Retinal pigment epithelial cell (primary cell): Measurements from ENCODE around the gene REC114.

ENCODE experiments used
- DNase-seq: peaks from one replicate; pipeline ENCODE4 v3.0.0-alpha.2; 2010; ENCODE audit warnings: low read depth
- H3K4me3 ChIP-seq: 2 replicates; pipeline ENCODE4 v1.5.1; 2011; ENCODE audit warnings: mild to moderate bottlenecking, low read length, control low read depth, moderate library complexity
- TF ChIP-seq, protein P1 (sequence below): conservative IDR thresholded peaks from 2 replicates; pipeline ENCODE4 v1.5.1; 2011; ENCODE audit warnings: low read depth, low read length, control low read depth, inconsistent platforms

Gene REC114

DNA sequence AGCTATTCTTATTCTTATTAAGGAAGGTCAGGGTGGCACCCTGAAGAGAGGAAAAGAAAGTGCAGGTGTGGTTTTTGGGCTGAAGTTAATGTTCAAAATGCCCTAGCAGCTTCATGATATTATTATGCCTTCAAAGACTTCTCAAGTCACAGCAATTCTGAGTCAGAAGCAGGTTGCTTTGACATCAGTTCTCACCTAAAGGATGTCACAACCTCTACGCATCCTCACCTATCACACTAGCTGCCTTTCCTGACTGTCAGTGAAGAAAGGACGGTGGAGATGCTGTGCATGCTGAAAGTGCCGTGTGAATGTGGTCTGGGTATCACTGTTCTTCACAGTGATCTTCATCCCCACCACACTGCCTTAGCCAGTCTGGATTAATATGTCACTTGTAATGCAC is 140.6 kb downstream of the REC114 start:
- TF ChIP-seq, protein P1, sequence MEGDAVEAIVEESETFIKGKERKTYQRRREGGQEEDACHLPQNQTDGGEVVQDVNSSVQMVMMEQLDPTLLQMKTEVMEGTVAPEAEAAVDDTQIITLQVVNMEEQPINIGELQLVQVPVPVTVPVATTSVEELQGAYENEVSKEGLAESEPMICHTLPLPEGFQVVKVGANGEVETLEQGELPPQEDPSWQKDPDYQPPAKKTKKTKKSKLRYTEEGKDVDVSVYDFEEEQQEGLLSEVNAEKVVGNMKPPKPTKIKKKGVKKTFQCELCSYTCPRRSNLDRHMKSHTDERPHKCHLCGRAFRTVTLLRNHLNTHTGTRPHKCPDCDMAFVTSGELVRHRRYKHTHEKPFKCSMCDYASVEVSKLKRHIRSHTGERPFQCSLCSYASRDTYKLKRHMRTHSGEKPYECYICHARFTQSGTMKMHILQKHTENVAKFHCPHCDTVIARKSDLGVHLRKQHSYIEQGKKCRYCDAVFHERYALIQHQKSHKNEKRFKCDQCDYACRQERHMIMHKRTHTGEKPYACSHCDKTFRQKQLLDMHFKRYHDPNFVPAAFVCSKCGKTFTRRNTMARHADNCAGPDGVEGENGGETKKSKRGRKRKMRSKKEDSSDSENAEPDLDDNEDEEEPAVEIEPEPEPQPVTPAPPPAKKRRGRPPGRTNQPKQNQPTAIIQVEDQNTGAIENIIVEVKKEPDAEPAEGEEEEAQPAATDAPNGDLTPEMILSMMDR = no peak
- no peak for DNase-seq
- no peak overlapping the region for H3K4me3 ChIP-seq

DNA sequence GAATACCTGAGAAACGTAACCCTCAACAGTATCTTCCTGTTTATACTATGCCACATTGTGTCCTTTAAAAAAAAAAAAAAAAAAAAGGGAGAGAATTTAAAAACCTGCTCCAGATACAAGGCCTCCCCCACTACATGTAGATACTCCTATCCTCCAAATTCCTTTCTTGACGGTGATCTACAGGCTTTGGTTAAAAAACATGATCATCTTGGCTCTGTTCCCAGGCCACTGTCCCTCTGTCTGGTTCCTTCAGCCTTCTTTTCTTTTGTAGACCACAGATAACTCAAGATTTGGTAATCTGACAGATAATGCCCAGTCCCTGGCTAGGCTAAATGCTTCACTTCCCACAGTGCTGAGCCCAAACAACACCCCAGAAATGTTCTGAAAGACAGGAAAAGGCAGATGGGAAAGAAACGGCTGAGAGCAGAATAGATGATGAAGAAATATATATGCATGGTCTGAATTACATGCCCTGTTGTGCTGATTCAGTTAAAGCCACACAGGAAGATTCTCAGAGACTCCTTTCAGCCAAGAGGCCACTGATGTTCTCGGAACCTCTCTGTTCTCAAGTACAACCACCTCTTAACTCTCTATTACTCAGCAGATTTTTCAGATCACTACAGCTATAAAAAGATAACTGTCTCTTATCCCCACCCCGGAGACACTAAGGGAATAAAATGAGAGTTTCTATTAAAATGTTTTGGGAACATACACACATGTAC is 141.9 kb downstream of the REC114 start:
- no peak overlapping the region for H3K4me3 ChIP-seq
- no peak for DNase-seq
- TF ChIP-seq, protein P1 = no peak

DNA sequence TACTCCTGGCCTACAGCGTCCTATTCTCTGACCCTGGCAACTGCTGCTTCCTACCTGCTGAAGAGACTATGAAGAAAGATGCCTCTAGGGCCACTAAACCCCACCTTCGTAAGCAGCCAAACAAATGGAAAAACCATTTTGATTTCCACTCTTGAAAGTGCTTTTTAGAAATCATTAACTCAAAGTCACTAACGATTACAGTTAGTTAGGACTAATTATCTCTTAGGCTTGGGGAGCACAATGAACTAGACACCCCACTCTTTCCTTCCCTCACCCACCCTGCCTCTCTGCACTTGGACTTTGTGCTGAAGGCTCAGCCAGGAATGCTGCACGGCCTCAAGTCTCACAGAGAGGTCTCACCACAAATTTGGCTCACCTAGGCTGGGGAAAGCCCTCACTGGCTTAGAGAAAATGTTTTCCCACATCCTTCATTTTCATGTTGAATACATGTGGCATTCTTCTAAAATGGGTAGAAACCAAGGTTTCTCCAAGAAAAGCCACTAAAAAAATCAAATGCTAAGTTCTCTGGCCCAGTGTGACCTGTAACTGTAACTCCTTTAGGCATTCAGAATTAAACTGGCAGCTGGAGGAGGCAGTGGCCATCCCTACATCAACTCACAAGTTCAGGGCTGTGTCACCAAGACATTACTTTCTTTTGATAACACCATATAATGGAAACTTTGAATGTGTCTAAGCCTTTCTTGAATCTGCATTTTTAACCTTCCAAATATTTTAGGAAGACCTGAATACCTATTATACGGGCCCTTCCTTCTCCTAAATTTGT is 143.1 kb downstream of the REC114 start:
- no peak overlapping the region for H3K4me3 ChIP-seq
- TF ChIP-seq, protein P1 = no peak
- DNase-seq = no peak

DNA sequence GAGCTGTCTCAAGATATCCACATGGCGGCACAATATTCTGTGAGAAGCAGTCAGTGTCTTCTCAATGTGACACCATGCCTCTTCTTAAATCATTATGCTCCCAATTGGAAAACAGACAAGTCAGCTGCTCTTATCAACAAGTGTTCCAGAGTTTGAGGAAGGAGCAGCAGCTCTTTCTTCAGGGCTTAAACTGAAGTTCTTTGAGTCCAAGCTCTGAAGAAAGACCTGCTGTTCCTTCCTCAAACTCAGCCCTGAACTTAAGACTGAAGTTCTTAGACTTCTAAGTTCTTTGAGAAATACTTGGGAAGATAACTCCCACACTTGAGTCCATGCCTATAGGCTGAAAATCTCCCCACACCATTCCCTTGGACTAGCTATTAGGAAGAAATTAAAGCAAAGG is 146.8 kb downstream of the REC114 start:
- H3K4me3 ChIP-seq = no peak overlapping the region
- no peak for DNase-seq
- TF ChIP-seq, protein P1 = no peak

DNA sequence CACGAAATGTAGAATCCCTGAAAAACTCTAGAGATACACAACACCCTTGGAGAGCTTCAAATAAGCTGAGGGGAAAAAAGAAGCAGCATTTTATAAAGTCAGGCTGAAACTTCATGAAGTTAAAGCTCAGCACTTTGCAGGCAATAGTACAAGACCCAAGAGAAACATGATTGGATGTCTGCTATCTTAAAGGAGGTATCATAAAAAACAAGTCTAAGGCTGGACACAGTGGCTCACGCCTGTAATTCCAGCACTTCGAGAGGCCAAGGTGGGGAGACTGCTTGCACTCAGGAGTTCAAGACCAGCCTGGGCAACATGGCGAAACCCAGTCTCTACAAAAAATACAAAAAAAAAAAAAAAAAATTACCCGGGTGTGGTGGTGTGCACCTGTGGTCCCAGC is 147.3 kb downstream of the REC114 start:
- no peak for DNase-seq
- H3K4me3 ChIP-seq = no peak overlapping the region
- TF ChIP-seq, protein P1 = no peak

DNA sequence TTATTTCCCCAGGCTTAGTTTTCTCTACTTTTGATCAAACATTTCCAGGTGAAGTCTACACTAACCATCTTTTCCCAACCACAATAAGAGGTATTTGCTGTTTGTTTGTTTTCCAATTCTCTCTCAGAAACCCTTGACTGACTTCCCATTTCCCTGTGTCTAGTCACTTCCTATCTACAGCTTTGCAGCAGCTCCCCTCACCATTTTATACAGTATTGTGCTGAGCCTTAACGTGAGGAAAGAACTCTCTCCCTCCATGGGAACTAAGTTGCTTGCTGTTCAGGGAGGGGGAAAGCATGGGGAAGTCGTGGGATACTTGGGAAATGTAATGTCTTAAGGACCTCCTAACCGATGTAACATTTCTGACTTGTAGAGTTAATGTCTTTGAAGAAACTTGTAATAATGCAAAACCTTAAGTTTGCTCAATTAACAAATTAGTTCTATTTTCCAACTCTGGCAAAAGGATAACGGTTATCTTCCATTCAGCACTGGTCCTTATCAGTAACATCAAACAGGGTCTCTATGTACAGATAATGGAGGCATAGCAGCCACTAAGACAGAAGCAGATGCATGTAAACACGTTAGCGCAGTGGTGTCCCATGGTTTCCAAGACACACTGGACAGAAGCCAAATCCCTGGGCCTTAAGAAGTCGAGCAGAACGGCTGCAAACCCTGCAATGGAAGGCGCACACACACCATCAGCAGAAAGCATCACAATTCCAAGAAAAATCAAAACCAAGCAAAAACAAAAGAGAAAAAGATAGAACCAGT is 150.5 kb downstream of the REC114 start:
- DNase-seq = no peak
- no peak overlapping the region for H3K4me3 ChIP-seq
- TF ChIP-seq, protein P1 = no peak
